ENCODE results near the gene VASP. TPM values are rescaled to one million over a fixed set of nuclear protein-coding genes. Genes with fewer than 3 reads are reported as not detected.

The VASP gene
- total RNA-seq, 1 donor from 2014 or later: 103 TPM

DNA sequence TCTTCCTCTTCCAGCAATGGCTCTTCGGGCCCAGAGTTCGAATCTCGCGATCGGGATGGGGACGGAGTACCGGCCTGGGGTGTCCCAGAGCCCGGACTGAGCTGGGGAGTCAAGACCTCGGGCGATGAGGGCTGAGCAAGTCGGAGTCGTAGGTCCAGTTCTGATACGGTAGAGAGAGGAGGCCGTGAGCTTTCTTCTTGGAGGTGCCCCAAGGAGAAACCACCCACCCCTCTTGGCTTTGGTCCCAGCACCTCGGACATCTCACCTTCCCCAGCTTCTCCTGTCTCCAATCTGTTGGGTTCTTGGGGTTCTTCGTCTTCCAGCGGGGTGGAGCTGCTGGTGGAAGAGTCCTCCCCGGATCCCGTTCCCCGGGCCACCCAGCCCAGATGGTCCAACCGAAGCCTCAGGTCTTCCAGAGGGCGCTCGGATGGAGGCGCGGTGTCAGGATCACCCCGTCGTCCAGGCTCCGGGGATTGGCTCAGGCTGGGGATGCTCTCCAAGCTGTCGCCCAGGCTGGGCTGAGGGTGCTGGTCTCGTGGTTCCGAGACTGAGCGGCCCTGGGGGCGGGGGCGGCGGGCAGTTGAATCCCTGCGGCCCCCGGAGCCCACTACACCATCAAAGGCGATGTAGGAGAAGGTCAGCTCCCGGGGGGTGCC is 12.9 kb upstream of the VASP start:
- no peak for TF ChIP-seq POLR2AphosphoS5 (IDR thresholded peaks at IDR 0.05; ENCODE audit: insufficient read depth in 1 of 2, low read depth in 1 of 2)
- no peak for TF ChIP-seq POLR2A (IDR thresholded peaks at IDR 0.05)
- TF ChIP-seq CTCF (IDR thresholded peaks at IDR 0.05): no peak
- Histone ChIP-seq H3K4me1 (peaks cover 48% of the 10 kb centered on the region), H3K36me3 (no peaks in the 10 kb centered on the region), H3K27ac (no peak overlapping the region), H3K4me3 (no peak overlapping the region), H3K27me3 (no peaks in the 10 kb centered on the region), H3K9me3 (no peaks in the 10 kb centered on the region)
- no peak for DNase-seq (ENCODE audit: extremely low spot score in 2 of 2)
- intact Hi-C loops (cut with DNase I): no loop called here

DNA sequence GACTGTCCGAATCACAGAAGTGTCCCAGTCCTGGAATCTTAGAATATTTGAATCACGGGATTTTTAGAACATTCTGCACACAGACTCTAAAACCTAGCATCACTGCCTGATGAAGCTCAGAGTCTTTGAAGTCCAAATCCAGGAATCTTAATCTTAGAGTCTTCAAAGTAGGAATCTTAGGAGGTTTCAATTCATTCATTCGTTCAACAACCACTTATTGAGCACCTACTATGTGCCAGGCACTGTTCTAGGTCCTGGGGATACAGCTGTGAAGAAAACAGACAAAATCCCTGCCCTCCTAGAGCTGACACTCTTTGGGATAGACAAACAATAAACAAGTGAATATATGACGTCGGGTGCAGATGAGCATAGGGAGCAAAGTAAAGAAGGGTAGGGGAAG is 12.1 kb upstream of the VASP start:
- TF ChIP-seq POLR2A (IDR thresholded peaks at IDR 0.05) (no peak), CTCF (IDR thresholded peaks at IDR 0.05) (no peak), POLR2AphosphoS5 (IDR thresholded peaks at IDR 0.05; ENCODE audit: insufficient read depth in 1 of 2, low read depth in 1 of 2) (no peak)
- no peaks in the 10 kb centered on the region for H3K27me3 ChIP-seq
- no peaks in the 10 kb centered on the region for H3K36me3 ChIP-seq
- no peak for DNase-seq (ENCODE audit: extremely low spot score in 2 of 2)
- H3K4me1 ChIP-seq: peaks cover 52% of the 10 kb centered on the region
- intact Hi-C loops (cut with DNase I): no loop called here
- H3K27ac ChIP-seq: no peak overlapping the region
- H3K9me3 ChIP-seq: no peaks in the 10 kb centered on the region
- H3K4me3 ChIP-seq: no peak overlapping the region

DNA sequence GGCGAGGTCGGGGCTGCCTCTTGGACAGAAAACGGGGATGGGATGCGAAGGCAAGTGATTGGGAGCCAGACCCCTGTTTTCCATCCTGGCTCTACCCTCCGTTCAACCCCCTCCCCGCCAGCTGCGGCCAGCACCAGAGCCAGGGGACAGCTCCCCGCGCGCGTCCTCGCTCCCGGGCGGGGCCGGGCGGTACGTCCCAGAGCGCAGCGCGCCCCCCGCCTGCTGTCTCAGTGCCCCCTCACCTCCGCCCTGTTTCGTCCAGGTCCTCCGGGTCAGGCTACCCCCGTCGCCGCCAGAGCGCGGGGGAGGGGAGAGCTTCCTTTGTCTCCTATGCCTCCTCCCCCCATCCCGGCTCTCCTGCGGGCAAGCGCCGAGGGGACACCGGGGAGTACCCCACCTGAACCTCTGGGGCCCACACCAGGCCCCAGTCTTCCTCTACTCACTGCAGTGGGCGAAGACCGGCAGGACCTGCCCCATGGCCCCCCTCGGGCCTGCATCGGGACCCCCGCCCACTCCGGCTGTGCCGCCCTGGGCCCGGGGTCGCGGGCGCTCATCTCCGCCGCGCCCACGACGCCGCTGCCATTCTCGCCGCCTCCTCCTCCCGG is 10.8 kb upstream of the VASP start:
- Histone ChIP-seq H3K27ac (peak overlapping the region; percentile 46), H3K9me3 (no peaks in the 10 kb centered on the region), H3K4me3 (peak overlapping the region; percentile 75 to 82), H3K27me3 (no peaks in the 10 kb centered on the region), H3K36me3 (no peaks in the 10 kb centered on the region), H3K4me1 (peaks cover 52% of the 10 kb centered on the region)
- DNase-seq (ENCODE audit: extremely low spot score in 2 of 2): no peak
- intact Hi-C loops (cut with DNase I): no loop called here
- TF ChIP-seq POLR2A (IDR thresholded peaks at IDR 0.05): no peak
- peak in 1 of 2 donors; percentile 4 for TF ChIP-seq POLR2AphosphoS5 (IDR thresholded peaks at IDR 0.05; ENCODE audit: insufficient read depth in 1 of 2, low read depth in 1 of 2)

- TF ChIP-seq POLR2A (IDR thresholded peaks at IDR 0.05) (no peak), CTCF (IDR thresholded peaks at IDR 0.05) (no peak), POLR2AphosphoS5 (IDR thresholded peaks at IDR 0.05; ENCODE audit: insufficient read depth in 1 of 2, low read depth in 1 of 2) (no peak)
- Histone ChIP-seq H3K4me3 (no peak overlapping the region), H3K36me3 (no peaks in the 10 kb centered on the region), H3K27me3 (no peaks in the 10 kb centered on the region), H3K9me3 (no peaks in the 10 kb centered on the region), H3K27ac (no peak overlapping the region), H3K4me1 (peaks cover 47% of the 10 kb centered on the region)
- no peak for DNase-seq (ENCODE audit: extremely low spot score in 2 of 2)
- intact Hi-C loops (cut with DNase I): no loop called here
Observed at GRCh38 chr19:45497791-45498190, 9.5 kb upstream of the VASP start.

DNA sequence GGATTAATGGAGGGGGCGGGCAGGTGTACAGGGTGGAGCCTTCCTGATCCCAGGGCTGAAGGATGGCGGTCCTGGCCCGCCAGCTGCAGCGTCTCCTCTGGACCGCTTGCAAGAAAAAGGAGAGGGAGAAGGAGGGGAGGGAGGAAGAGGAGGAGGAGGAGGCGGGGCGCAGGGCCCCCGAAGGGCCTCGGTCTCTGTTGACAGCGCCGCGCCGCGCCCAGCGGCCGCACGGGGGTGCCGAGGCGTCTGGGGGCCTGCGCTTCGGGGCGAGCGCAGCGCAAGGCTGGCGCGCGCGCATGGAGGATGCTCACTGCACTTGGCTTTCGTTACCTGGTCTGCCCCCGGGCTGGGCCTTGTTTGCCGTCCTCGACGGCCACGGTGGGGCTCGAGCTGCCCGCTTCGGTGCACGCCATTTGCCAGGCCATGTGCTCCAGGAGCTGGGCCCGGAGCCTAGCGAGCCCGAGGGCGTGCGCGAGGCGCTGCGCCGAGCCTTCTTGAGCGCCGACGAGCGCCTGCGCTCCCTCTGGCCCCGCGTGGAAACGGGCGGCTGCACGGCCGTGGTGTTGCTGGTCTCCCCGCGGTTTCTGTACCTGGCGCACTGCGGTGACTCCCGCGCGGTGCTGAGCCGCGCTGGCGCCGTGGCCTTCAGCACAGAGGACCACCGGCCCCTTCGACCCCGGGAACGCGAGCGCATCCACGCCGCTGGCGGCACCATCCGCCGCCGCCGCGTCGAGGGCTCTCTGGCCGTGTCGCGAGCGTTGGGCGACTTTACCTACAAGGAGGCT is 8.7 kb upstream of the VASP start, which contains the start of gene PPM1N:
Gene PPM1N (plus strand): TSS at position 33 of the 785 bp plus-strand sequence. CDS start 30 bp downstream, at position 63.
- H3K36me3 ChIP-seq: no peaks in the 10 kb centered on the region
- no peak for TF ChIP-seq CTCF (IDR thresholded peaks at IDR 0.05)
- no peak for TF ChIP-seq POLR2A (IDR thresholded peaks at IDR 0.05)
- no peak for TF ChIP-seq POLR2AphosphoS5 (IDR thresholded peaks at IDR 0.05; ENCODE audit: insufficient read depth in 1 of 2, low read depth in 1 of 2)
- no peak for DNase-seq (ENCODE audit: extremely low spot score in 2 of 2)
- no peaks in the 10 kb centered on the region for H3K9me3 ChIP-seq
- H3K27ac ChIP-seq: no peak within 1 kb of the TSS
- intact Hi-C loops (cut with DNase I): loop anchor here (1.0 kb wide), 1 partner anchor 39 kb away; no protein-coding TSS in a partner anchor
- H3K4me1 ChIP-seq: peaks cover 39% of the 10 kb centered on the region
- H3K4me3 ChIP-seq: peak within 1 kb of the TSS; percentile 75 to 82
- H3K27me3 ChIP-seq: no peaks in the 10 kb centered on the region

Data from vagina (tissue), 2 donors.